Nephron (organoid): ENCODE results near the gene ELL2.
"Not testable (repeated sequence)": the region's sequence is repeated elsewhere in the genome, so short reads cannot be mapped to it uniquely, and the experiment has no call there.

Experiments
- H3K27ac Mint-ChIP-seq, 3 experiments: 2 replicates each; pipeline ENCODE4 v1.8.0; 2020; ENCODE audit warnings: mixed read lengths in 3 of 3, mild to moderate bottlenecking in 2 of 3, moderate library complexity in 1 of 3
- H3K27me3 Mint-ChIP-seq: 2 replicates; pipeline ENCODE4 v1.8.0; 2021; ENCODE audit warnings: low read depth, mild to moderate bottlenecking, moderate library complexity, mixed read lengths
- H3K36me3 Mint-ChIP-seq: 2 replicates; pipeline ENCODE4 v1.8.0; 2020; ENCODE audit warnings: low read depth, mixed read lengths
- H3K4me1 Mint-ChIP-seq: 2 replicates; pipeline ENCODE4 v1.8.0; 2020; ENCODE audit warnings: mixed read lengths
- H3K4me3 Mint-ChIP-seq, 3 experiments: 2 replicates each; pipeline ENCODE4 v1.8.0; 2020; ENCODE audit warnings: mild to moderate bottlenecking in 3 of 3, mixed read lengths in 3 of 3, moderate library complexity in 2 of 3
- H3K9me3 Mint-ChIP-seq: 2 replicates; pipeline ENCODE4 v1.8.0; 2020; ENCODE audit warnings: mixed read lengths
- CTCF ChIP-seq, 3 experiments: fragments of 200-600 bp; sonication (generic); IDR thresholded peaks; one replicate each; pipeline ENCODE4 v1.5.0; 2021; ENCODE audit warnings: antibody characterized with exemption in 3 of 3; ENCODE audit not compliant: unreplicated experiment in 3 of 3

The ELL2 gene

GRCh38 chr5:95871146-95871806 is 90.4 kb downstream of the ELL2 start:
- Mint-ChIP-seq H3K4me3 (no peak overlapping the region), H3K27ac (no peak overlapping the region), H3K36me3 (no peaks in the 10 kb centered on the region)

GRCh38 chr5:95870105-95870672 is 91.5 kb downstream of the ELL2 start:
- Mint-ChIP-seq H3K27ac (no peak overlapping the region), H3K27me3 (no peaks in the 10 kb centered on the region), H3K9me3 (no peaks in the 10 kb centered on the region), H3K4me1 (no peaks in the 10 kb centered on the region), H3K36me3 (no peaks in the 10 kb centered on the region), H3K4me3 (no peak overlapping the region)
- TF ChIP-seq CTCF (IDR thresholded peaks at IDR 0.05; ENCODE audit: unreplicated experiment in 3 of 3) = no peak

More at GRCh38 chr5:95871146-95871806, 90.4 kb downstream of the ELL2 start:
- H3K27me3 Mint-ChIP-seq = no peaks in the 10 kb centered on the region
- TF ChIP-seq CTCF (IDR thresholded peaks at IDR 0.05; ENCODE audit: unreplicated experiment in 3 of 3) = no peak
- no peaks in the 10 kb centered on the region for H3K9me3 Mint-ChIP-seq
- H3K4me1 Mint-ChIP-seq = no peaks in the 10 kb centered on the region

- H3K27me3 Mint-ChIP-seq, H3K9me3 Mint-ChIP-seq, H3K27ac Mint-ChIP-seq, H3K36me3 Mint-ChIP-seq, H3K4me1 Mint-ChIP-seq, H3K4me3 Mint-ChIP-seq: not testable (repeated sequence)
These were observed 92.3 kb downstream of the ELL2 start for GRCh38 chr5:95869173-95869855.

- Mint-ChIP-seq H3K9me3 (no peaks in the 10 kb centered on the region), H3K27ac (no peak overlapping the region), H3K27me3 (peaks cover 1% of the 10 kb centered on the region), H3K4me1 (peaks cover 2% of the 10 kb centered on the region), H3K36me3 (no peaks in the 10 kb centered on the region), H3K4me3 (no peak overlapping the region)
- TF ChIP-seq CTCF (IDR thresholded peaks at IDR 0.05; ENCODE audit: unreplicated experiment in 3 of 3) = no peak
These were observed 93.5 kb downstream of the ELL2 start for GRCh38 chr5:95868136-95868535.

- H3K27ac Mint-ChIP-seq = no peak overlapping the region
- no peaks in the 10 kb centered on the region for H3K9me3 Mint-ChIP-seq
- H3K27me3 Mint-ChIP-seq = peaks cover 6% of the 10 kb centered on the region
- peaks cover 15% of the 10 kb centered on the region for H3K4me1 Mint-ChIP-seq
- H3K4me3 Mint-ChIP-seq = no peak overlapping the region
- TF ChIP-seq CTCF (IDR thresholded peaks at IDR 0.05; ENCODE audit: unreplicated experiment in 3 of 3) = no peak
- H3K36me3 Mint-ChIP-seq = no peaks in the 10 kb centered on the region
These were observed 95.1 kb downstream of the ELL2 start for GRCh38 chr5:95866435-95867040.

- Mint-ChIP-seq H3K9me3 (no peaks in the 10 kb centered on the region), H3K4me1 (peaks cover 23% of the 10 kb centered on the region), H3K27ac (no peak overlapping the region), H3K36me3 (no peaks in the 10 kb centered on the region), H3K27me3 (peaks cover 13% of the 10 kb centered on the region), H3K4me3 (no peak overlapping the region)
- no peak for TF ChIP-seq CTCF (IDR thresholded peaks at IDR 0.05; ENCODE audit: unreplicated experiment in 3 of 3)
These were observed 96.6 kb downstream of the ELL2 start for GRCh38 chr5:95864944-95865504.
